A549 (cell line): ENCODE data around the gene SUPT20H. TPM values are rescaled to one million over a fixed set of nuclear protein-coding genes. Genes with fewer than 3 reads are reported as not detected.

Source experiments
- ATAC-seq, 2 experiments: fragments of 200-7000 bp in 1 of 2; fragments of >200 bp in 1 of 2; cut with Nextera tagmentation in 1 of 2; cut with Tn5 transposase in 1 of 2; 3 replicates each; pipeline versions ENCODE4 v1.8.0 to v1.9.1; 2018 to 2020; ENCODE audit warnings: mild to moderate bottlenecking in 1 of 2, moderate library complexity in 1 of 2
- CTCF ChIA-PET: fragments of 300-600 bp; sonication (Branson Sonifier 250); formaldehyde crosslinking; extraction: SDS; loops from one replicate; lab custom pipeline; 2021; ENCODE audit warnings: antibody characterized with exemption, inconsistent platforms; lab: Yijun Ruan, JAX
- POLR2A ChIA-PET: fragments of 350-600 bp; formaldehyde crosslinking; extraction: SDS; loops from one replicate; lab custom pipeline; 2021; ENCODE audit warnings: antibody characterized with exemption, inconsistent platforms; lab: Yijun Ruan, JAX
- DNase-seq, 2 experiments: peaks; one replicate each; pipeline versions ENCODE4 v3.0.0 to v3.0.0-alpha.2; 2011 to 2016; ENCODE audit warnings: low read depth in 1 of 2, low spot score in 1 of 2
- FAIRE-seq: peaks from 2 replicates; lab custom pipeline; 2011; peaks lifted over from hg19 to GRCh38; lab: Jason Lieb, UNC
- H3K27ac ChIP-seq, 2 experiments: fragments of >200 bp; sonication (Bioruptor Twin); formaldehyde crosslinking; 3 replicates each; pipeline ENCODE4 v1.5.1; 2016 to 2017
- H3K4me1 ChIP-seq: fragments of >200 bp; sonication (Bioruptor Twin); formaldehyde crosslinking; 3 replicates; pipeline ENCODE4 v1.6.1; 2016
- H3K4me2 ChIP-seq: fragments of >200 bp; sonication (Bioruptor Twin); formaldehyde crosslinking; 3 replicates; pipeline ENCODE4 v1.6.1; 2016
- H3K4me3 ChIP-seq: fragments of >200 bp; sonication (Bioruptor Twin); formaldehyde crosslinking; 3 replicates; pipeline ENCODE4 v1.5.1; 2016
- H3K9me3 ChIP-seq: fragments of >200 bp; sonication (Bioruptor Twin); formaldehyde crosslinking; 3 replicates; pipeline ENCODE4 v1.6.1; 2016
- BHLHE40 ChIP-seq: IDR thresholded peaks from 2 replicates; pipeline ENCODE4 v1.6.1; 2012; ENCODE audit warnings: low read depth, low read length, inconsistent platforms
- CBX2 ChIP-seq: fragments of 200-600 bp; sonication (generic); IDR thresholded peaks from 2 replicates; pipeline ENCODE4 v1.6.1; 2016; ENCODE audit warnings: low read depth, mild to moderate bottlenecking, borderline replicate concordance
- CEBPB ChIP-seq, 2 experiments: fragments of >200 bp in 1 of 2; sonication (Bioruptor Twin) in 1 of 2; formaldehyde crosslinking in 1 of 2; IDR thresholded peaks; 2 replicates each; pipeline ENCODE4 v1.6.1; 2012 to 2016
- CHD4 ChIP-seq: fragments of 200-600 bp; sonication (generic); IDR thresholded peaks from 2 replicates; pipeline ENCODE4 v1.6.1; 2016; ENCODE audit warnings: antibody characterized with exemption, mild to moderate bottlenecking, borderline replicate concordance
- EHMT2 ChIP-seq: fragments of 200-600 bp; sonication (generic); IDR thresholded peaks from 2 replicates; pipeline ENCODE4 v1.6.1; 2016; ENCODE audit warnings: antibody characterized with exemption, low read depth, mild to moderate bottlenecking, moderate library complexity
- FOSB ChIP-seq: fragments of 250-450 bp; sonication (Bioruptor Pico); IDR thresholded peaks from 2 replicates; pipeline ENCODE4 v1.5.0; 2020; ENCODE audit warnings: mild to moderate bottlenecking, moderate library complexity
- FOSL2 ChIP-seq, 2 experiments: fragments of 450-650 bp in 1 of 2; fragments of >200 bp in 1 of 2; sonication (Bioruptor Twin) in 1 of 2; formaldehyde crosslinking; IDR thresholded peaks; 2 replicates each; pipeline versions ENCODE4 v1.5.0 to v1.6.1; 2016 to 2020; ENCODE audit warnings: mild to moderate bottlenecking in 1 of 2, moderate library complexity in 1 of 2
- FOXS1 ChIP-seq: fragments of 250-450 bp; sonication (Bioruptor Pico); IDR thresholded peaks from 2 replicates; pipeline ENCODE4 v1.5.0; 2020; ENCODE audit warnings: mild to moderate bottlenecking, moderate library complexity
- GATA3 ChIP-seq: IDR thresholded peaks from 2 replicates; pipeline ENCODE4 v1.6.1; 2012; ENCODE audit warnings: borderline replicate concordance
- HOXA7 ChIP-seq: fragments of 250-450 bp; sonication (Bioruptor Pico); IDR thresholded peaks from 2 replicates; pipeline ENCODE4 v1.5.0; 2020; ENCODE audit warnings: mild to moderate bottlenecking, moderate library complexity
- HOXB13 ChIP-seq: fragments of 250-450 bp; sonication (Bioruptor Pico); IDR thresholded peaks from 2 replicates; pipeline ENCODE4 v1.5.0; 2020; ENCODE audit warnings: low read depth, mild to moderate bottlenecking, moderate library complexity
- HOXB5 ChIP-seq: fragments of 250-450 bp; sonication (Bioruptor Pico); IDR thresholded peaks from 2 replicates; pipeline ENCODE4 v1.5.0; 2020; ENCODE audit warnings: mild to moderate bottlenecking, moderate library complexity
- KDM1A ChIP-seq: fragments of 200-600 bp; sonication (generic); IDR thresholded peaks from 2 replicates; pipeline ENCODE4 v1.6.1; 2016; ENCODE audit warnings: low read depth, mild to moderate bottlenecking
- KDM5A ChIP-seq: fragments of 200-600 bp; sonication (generic); IDR thresholded peaks from 2 replicates; pipeline ENCODE4 v1.6.1; 2016; ENCODE audit warnings: antibody characterized with exemption, mild to moderate bottlenecking
- MAX ChIP-seq: IDR thresholded peaks from 2 replicates; pipeline ENCODE4 v1.6.1; 2012
- MYC ChIP-seq: IDR thresholded peaks from 2 replicates; pipeline ENCODE4 v1.6.1; 2012; ENCODE audit warnings: mild to moderate bottlenecking, inconsistent platforms, low read length, improper control_type of control experiment, borderline replicate concordance
- POLR2AphosphoS2 ChIP-seq: conservative IDR thresholded peaks from 2 replicates; pipeline ENCODE4 v1.6.1; 2012; ENCODE audit warnings: low read length, improper control_type of control experiment, inconsistent platforms
- RARB ChIP-seq: fragments of 250-450 bp; sonication (Bioruptor Pico); IDR thresholded peaks from 2 replicates; pipeline ENCODE4 v1.8.0; 2021; ENCODE audit warnings: mild to moderate bottlenecking, moderate library complexity
- RCOR1 ChIP-seq: fragments of 150-350 bp; IDR thresholded peaks from 2 replicates; pipeline ENCODE4 v1.6.1; 2014; ENCODE audit warnings: antibody characterized with exemption, low read length, low read depth
- REST ChIP-seq: fragments of 200-600 bp; sonication (generic); IDR thresholded peaks from 2 replicates; pipeline ENCODE4 v1.6.1; 2016; ENCODE audit warnings: antibody characterized with exemption, mild to moderate bottlenecking, moderate library complexity
- RFX5 ChIP-seq: fragments of 450-650 bp; IDR thresholded peaks from 2 replicates; pipeline ENCODE4 v1.7.1; 2014; ENCODE audit warnings: antibody characterized with exemption, mild to moderate bottlenecking, moderate library complexity
- RNF2 ChIP-seq: fragments of 200-600 bp; sonication (generic); IDR thresholded peaks from 2 replicates; pipeline ENCODE4 v1.6.1; 2016; ENCODE audit warnings: low read depth, mild to moderate bottlenecking, antibody characterized with exemption, moderate library complexity, borderline replicate concordance
- TP53 ChIP-seq: fragments of 250-450 bp; sonication (Bioruptor Pico); IDR thresholded peaks from 2 replicates; pipeline ENCODE4 v1.5.0; 2021; ENCODE audit warnings: mild to moderate bottlenecking, moderate library complexity
- USF2 ChIP-seq: fragments of 450-650 bp; IDR thresholded peaks from 2 replicates; pipeline ENCODE4 v1.6.1; 2014; ENCODE audit warnings: antibody characterized with exemption
- ZSCAN20 ChIP-seq: fragments of 250-450 bp; sonication (Bioruptor Pico); IDR thresholded peaks from 2 replicates; pipeline ENCODE4 v1.8.0; 2022; ENCODE audit warnings: mild to moderate bottlenecking, moderate library complexity
- WGBS: methylation state at CpG from one replicate; pipeline ENCODE4 v1.1.6; 2017; ENCODE audit errors: missing lambda C conversion rate; 5-methylcytosine and 5-hydroxymethylcytosine counted together
- polyA plus RNA-seq, 4 experiments: library from polyadenylated mRNA; depleted of rRNA in 3 of 4; stranded (reverse); fragments of >200 nt; fragmentation: RNase III in 1 of 4; extraction: RNeasy Plus Mini Kit Qiagen cat#74134 plus additional on column Dnase treatment in 1 of 4; gene quantifications; 2 replicates in 3 of 4; 3 replicates in 1 of 4; pipeline ENCODE4 v1.2.3, GENCODE V29; 2011 to 2017

Gene SUPT20H
- polyA plus RNA-seq, 2 of the 4 experiments (the other 2 are of a cell fraction) = 26.2 to 50.9 TPM

GRCh38 chr13:37105251-37105714 lies 45.8 kb upstream of the SUPT20H start, which contains the start of gene CSNK1A1L:
CSNK1A1L (minus strand) TSS chr13:37105664; CDS start chr13:37105256, 408 bp downstream.
- no peaks in the 10 kb centered on the region for H3K9me3 ChIP-seq
- no peak within 1 kb of the TSS for H3K27ac ChIP-seq
- H3K4me1 ChIP-seq = no peaks in the 10 kb centered on the region
- H3K4me3 ChIP-seq = no peak within 1 kb of the TSS
- ChIA-PET CTCF (no interaction called here), POLR2A (no interaction called here)
- H3K4me2 ChIP-seq = no peak within 1 kb of the TSS
- FAIRE-seq (no peak), DNase-seq (no peak), ATAC-seq (no peak)
- 64% methylated on average over 12 of the region's 26 CpGs for WGBS
- TF ChIP-seq EHMT2 (no peak), KDM1A (no peak), CEBPB (IDR thresholded peaks at IDR 0.05) (no peak), USF2 (no peak), RCOR1 (no peak), RNF2 (no peak)

- no peak for TF ChIP-seq REST
- no peak for TF ChIP-seq FOSB (CRISPR knock-in tag)
- no peak for TF ChIP-seq MAX
- TF ChIP-seq HOXB13 (CRISPR knock-in tag) = no peak
- TF ChIP-seq RARB (CRISPR knock-in tag) = no peak
- no peak for TF ChIP-seq HOXB5
- no peak for TF ChIP-seq ZSCAN20 (CRISPR knock-in tag)
- TF ChIP-seq POLR2AphosphoS2 = no peak
- no peak for TF ChIP-seq CHD4
- no peak for TF ChIP-seq KDM5A
- no peak for TF ChIP-seq FOSL2 (IDR thresholded peaks at IDR 0.05)
- TF ChIP-seq FOSL2 (CRISPR knock-in tag; IDR thresholded peaks at IDR 0.05) = no peak
- TF ChIP-seq MYC = no peak
- TF ChIP-seq TP53 (CRISPR knock-in tag) = no peak
- TF ChIP-seq, all 56 proteins: peak for 0
- DNase-seq (no peak), FAIRE-seq (no peak), ATAC-seq (no peak)
- POLR2A ChIA-PET = no interaction called here
- CTCF ChIA-PET = no interaction called here
- H3K4me1 ChIP-seq = no peaks in the 10 kb centered on the region
- H3K4me3 ChIP-seq = no peak overlapping the region
- WGBS = 10% methylated on average over 4 of the region's 4 CpGs
- no peak overlapping the region for H3K27ac ChIP-seq
- H3K4me2 ChIP-seq = no peak overlapping the region
- H3K9me3 ChIP-seq = no peaks in the 10 kb centered on the region
These were observed 43.4 kb upstream of the SUPT20H start for GRCh38 chr13:37102896-37103295.

GRCh38 chr13:37101201-37101600 lies 41.7 kb upstream of the SUPT20H start:
- POLR2A ChIA-PET = no interaction called here
- 0% methylated on average over 1 of the region's 1 CpG for WGBS
- no peak overlapping the region for H3K27ac ChIP-seq
- TF ChIP-seq CBX2 = no peak
- TF ChIP-seq FOXS1 (CRISPR knock-in tag) = no peak
- no peak for TF ChIP-seq HOXA7 (CRISPR knock-in tag)
- TF ChIP-seq RFX5 = no peak
- no peak for TF ChIP-seq BHLHE40
- TF ChIP-seq GATA3 = no peak
- TF ChIP-seq, all 56 proteins: peak for 0
- no peak for DNase-seq
- Histone ChIP-seq H3K4me1 (no peaks in the 10 kb centered on the region), H3K4me2 (no peak overlapping the region), H3K9me3 (no peaks in the 10 kb centered on the region), H3K4me3 (no peak overlapping the region)
- CTCF ChIA-PET = no interaction called here
- ATAC-seq = no peak
- FAIRE-seq = no peak
